ENCODE data around the gene NUP62.
A peak's percentile ranks its signal among the peaks of the same experiment; 100 is the strongest.

The NUP62 gene

DNA sequence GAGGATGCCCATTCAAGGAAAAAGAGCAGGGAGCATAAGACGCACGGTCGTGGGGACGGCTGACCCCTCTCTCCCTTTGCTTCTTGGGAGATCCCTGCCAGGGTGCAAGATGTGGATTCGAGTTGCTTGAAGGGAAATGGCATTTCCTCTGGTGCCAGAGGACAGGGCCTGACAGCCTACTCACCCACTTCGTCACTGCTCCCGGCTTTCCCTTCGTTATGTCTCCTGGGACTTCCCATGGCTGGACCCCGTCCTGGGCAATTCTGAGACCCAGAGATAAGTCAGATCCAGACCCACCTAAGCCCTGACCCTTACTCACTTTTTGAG, 50.6 kb downstream of the NUP62 start:
- H3K4me3 ChIP-seq (ENCODE audit: extremely low read depth, insufficient read depth, low read length, poor library complexity, severe bottlenecking) = peak overlapping the region; percentile 99
- WGBS, 2 experiments (ENCODE audit: insufficient coverage in 2 of 2) = 85 to 90% methylated on average over 4 to 6 of the region's 9 CpGs
- H3K27ac ChIP-seq (ENCODE audit: low read depth, low read length, severe bottlenecking) = peak overlapping the region; percentile 23
- H3K4me1 ChIP-seq (ENCODE audit: control insufficient read depth, insufficient read depth, low read length, poor library complexity, severe bottlenecking) = peaks cover 11% of the 10 kb centered on the region
- peaks cover 6% of the 10 kb centered on the region for H3K9me3 ChIP-seq (ENCODE audit: control insufficient read depth, low read length)
- H3K36me3 ChIP-seq (ENCODE audit: control insufficient read depth, insufficient read depth, low read length) = peaks cover 55% of the 10 kb centered on the region

DNA sequence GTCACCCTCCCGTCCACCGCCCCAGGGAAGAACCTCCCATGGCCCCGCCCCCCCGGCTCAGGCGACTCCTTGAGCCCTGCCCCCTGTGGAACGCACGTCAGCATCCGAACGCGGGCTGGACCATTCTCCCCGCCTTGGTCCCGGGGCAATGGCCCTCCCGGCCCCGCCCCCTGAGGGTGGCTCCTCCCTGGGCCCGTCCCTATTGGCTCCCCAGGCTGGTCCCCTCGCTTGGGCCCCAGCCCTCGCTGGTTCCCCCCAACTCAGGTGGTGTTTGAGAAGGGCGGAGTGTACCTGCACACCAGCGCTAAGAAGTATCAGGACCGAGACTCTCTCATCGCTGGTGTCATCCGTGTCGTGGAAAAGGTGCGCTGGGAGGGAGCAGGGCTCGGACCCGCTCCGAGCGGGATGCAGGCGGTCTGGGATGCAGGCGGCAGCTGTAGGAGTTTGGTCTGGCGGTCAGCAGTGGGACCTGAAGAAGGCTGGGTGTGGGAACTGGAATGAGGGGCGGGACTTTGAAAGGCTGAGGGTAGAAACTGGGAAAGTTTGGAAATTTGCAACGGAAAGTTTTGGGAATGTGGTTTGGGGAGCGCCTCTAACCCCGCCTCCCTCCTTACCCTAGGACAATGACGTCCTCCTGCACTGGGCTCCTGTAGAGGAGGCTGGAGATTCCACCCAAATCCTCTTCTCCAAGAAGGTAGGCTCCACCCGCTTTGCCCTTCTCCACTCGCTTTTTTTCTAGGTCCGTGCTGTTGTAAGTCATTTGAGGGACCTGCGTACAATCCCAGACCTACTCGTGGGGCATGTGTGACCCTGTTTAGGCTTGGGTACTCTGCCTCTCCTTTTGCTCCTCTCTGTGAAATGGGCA, 51.2 kb downstream of the NUP62 start:
- Histone ChIP-seq H3K9me3 (ENCODE audit: control insufficient read depth, low read length) (peaks cover 5% of the 10 kb centered on the region), H3K27ac (ENCODE audit: low read depth, low read length, severe bottlenecking) (peak overlapping the region; percentile 98), H3K4me3 (ENCODE audit: extremely low read depth, insufficient read depth, low read length, poor library complexity, severe bottlenecking) (peak overlapping the region; percentile 99), H3K4me1 (ENCODE audit: control insufficient read depth, insufficient read depth, low read length, poor library complexity, severe bottlenecking) (peaks cover 11% of the 10 kb centered on the region), H3K36me3 (ENCODE audit: control insufficient read depth, insufficient read depth, low read length) (peaks cover 49% of the 10 kb centered on the region)
- WGBS, 2 experiments (ENCODE audit: insufficient coverage in 2 of 2) = 8 to 9% methylated on average over 29 to 31 of the region's 41 CpGs

DNA sequence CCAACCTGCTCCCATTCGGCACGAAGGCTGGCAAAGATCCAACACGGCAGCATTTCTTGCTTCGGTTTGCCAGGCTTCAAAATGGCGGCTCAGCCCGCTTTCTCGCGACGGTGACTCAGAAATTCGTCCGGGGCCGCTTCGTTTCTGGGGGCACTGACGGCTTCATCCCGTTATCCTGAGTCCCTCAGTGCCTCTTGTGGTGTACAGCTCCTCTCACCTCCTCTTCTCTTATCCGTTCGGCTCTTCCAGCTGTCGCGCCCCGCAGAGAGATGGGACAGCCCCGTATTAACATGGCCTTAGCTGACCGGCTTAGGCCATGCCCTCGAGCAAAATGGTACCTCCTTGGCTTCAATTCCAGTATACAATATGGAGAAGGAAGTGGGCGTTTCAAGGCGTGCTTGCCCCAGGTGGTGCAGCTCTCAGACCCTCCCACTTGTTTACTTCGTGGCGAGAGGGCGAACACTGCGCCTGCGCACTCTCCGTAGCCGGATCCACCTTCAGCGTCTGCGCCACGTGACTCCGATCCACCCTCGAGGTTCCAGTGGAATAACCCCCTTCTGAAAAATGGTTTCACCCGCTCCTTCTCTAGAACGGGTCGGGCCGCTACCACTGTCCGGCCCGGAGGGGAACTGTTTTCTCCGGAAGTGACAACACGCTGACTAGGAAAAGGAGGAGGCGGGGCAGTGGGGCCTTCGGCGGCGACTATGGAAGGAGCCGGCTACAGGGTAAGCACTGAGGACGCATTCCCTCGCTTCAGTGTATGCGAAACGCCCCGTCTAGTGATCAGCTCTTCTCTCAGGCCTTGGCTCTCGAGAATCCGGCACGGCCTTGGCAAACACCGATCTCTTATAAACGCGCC, 52.1 kb downstream of the NUP62 start, which contains the start of the genes AKT1S1 and TBC1D17:
AKT1S1 (minus strand) TSS at position 336 of the 859 bp plus-strand sequence. CDS start 4,060 bp downstream, outside the sequence.
TBC1D17 (plus strand) TSS at position 683 of the 859 bp plus-strand sequence; CDS start at position 705, 22 bp downstream.
- H3K9me3 ChIP-seq (ENCODE audit: control insufficient read depth, low read length) = no peaks in the 10 kb centered on the region
- H3K27ac ChIP-seq (ENCODE audit: low read depth, low read length, severe bottlenecking) = peak within 1 kb of the TSS; percentile 98
- peaks cover 47% of the 10 kb centered on the region for H3K36me3 ChIP-seq (ENCODE audit: control insufficient read depth, insufficient read depth, low read length)
- H3K4me1 ChIP-seq (ENCODE audit: control insufficient read depth, insufficient read depth, low read length, poor library complexity, severe bottlenecking) = peaks cover 11% of the 10 kb centered on the region
- 0% methylated on average over 53 of the region's 61 CpGs for WGBS, 2 experiments (ENCODE audit: insufficient coverage in 2 of 2)
- peak within 1 kb of the TSS; percentile 99 for H3K4me3 ChIP-seq (ENCODE audit: extremely low read depth, insufficient read depth, low read length, poor library complexity, severe bottlenecking)

DNA sequence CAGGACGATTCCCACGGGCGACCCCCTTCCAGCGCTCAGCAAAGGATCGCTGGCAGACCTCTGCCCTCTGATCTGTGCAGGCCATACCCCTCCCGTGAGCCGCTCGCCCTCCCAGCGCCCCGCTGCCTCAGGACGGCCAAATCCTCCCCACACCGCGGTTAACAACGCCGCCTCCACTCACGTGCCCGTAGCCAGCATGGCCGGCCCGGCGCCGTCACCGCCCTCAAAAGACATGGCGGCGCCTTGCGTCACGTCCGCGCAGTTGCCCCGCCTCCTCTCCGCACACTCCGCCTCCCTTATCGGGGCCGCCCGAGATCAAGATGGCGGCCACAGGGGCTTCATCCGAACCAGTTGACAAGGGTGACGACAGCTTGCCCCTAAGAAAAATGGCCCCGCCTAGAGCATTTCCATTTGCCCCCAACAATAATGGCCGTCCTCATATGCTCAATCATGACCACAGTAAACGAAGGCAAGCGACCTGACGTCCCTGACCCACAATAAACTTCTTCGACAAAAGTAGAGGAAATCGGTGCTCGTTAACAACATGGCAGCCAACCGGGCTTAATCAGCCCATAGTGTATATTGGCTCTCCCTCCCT, 52.8 kb downstream of the NUP62 start:
- peak overlapping the region; percentile 98 for H3K27ac ChIP-seq (ENCODE audit: low read depth, low read length, severe bottlenecking)

DNA sequence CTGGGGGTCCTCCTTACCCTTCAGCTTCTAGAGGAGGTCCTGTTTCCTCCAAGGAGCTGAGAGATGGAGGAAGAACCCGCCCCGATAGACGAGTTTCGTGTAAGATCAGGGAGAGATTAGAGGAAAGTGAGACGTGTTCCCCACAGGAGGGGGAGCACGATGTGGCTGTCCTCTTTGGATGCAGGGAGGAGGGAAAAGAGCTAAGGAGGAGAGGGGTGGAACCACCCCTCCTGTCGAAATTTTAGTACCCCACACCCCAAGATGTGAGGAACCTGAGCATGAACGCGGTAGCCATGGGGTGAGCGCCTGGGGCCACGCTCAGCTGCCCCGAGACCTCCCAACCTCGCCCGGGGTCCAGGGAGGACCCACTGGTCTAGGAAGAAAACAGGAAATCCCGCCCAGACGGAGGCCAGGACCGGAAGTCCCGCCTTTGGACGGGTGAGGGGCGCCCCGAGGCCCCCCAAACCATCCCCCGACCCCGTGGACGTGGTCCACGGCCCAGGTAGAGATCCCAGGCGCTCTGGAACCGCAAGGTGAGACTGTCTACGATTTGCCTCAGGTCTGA, 53.4 kb downstream of the NUP62 start:
- peak overlapping the region; percentile 98 for H3K27ac ChIP-seq (ENCODE audit: low read depth, low read length, severe bottlenecking)
- peaks cover 11% of the 10 kb centered on the region for H3K4me1 ChIP-seq (ENCODE audit: control insufficient read depth, insufficient read depth, low read length, poor library complexity, severe bottlenecking)
- peak overlapping the region; percentile 99 for H3K4me3 ChIP-seq (ENCODE audit: extremely low read depth, insufficient read depth, low read length, poor library complexity, severe bottlenecking)
- WGBS, 2 experiments (ENCODE audit: insufficient coverage in 2 of 2) = 0 to 1% methylated on average over 22 to 26 of the region's 28 CpGs
- no peaks in the 10 kb centered on the region for H3K9me3 ChIP-seq (ENCODE audit: control insufficient read depth, low read length)
- H3K36me3 ChIP-seq (ENCODE audit: control insufficient read depth, insufficient read depth, low read length) = peaks cover 46% of the 10 kb centered on the region

More for the DNA sequence above, 52.8 kb downstream of the NUP62 start:
- Histone ChIP-seq H3K36me3 (ENCODE audit: control insufficient read depth, insufficient read depth, low read length) (peaks cover 46% of the 10 kb centered on the region), H3K9me3 (ENCODE audit: control insufficient read depth, low read length) (no peaks in the 10 kb centered on the region), H3K4me3 (ENCODE audit: extremely low read depth, insufficient read depth, low read length, poor library complexity, severe bottlenecking) (peak overlapping the region; percentile 99), H3K4me1 (ENCODE audit: control insufficient read depth, insufficient read depth, low read length, poor library complexity, severe bottlenecking) (peaks cover 11% of the 10 kb centered on the region)
- 0% methylated on average over 40 to 41 of the region's 46 CpGs for WGBS, 2 experiments (ENCODE audit: insufficient coverage in 2 of 2)

DNA sequence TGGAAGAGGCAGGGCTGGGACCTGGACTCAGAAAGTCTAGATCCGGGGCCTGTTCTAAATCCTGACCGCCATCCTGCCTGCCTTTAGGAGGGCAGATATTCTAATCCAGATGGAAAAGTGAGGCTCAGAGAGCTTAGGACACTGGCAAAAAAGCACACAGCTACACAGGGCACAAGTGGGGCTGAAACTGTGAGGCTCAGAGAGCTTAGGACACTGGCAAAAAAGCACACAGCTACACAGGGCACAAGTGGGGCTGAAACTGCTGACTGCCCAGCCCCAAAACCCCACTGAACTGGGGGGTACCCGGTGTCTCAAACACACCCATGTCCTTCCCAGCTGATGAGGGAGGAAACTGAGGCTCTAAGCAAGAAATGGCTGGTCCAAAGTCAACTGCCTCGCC, 54.1 kb downstream of the NUP62 start:
- no peak overlapping the region for H3K27ac ChIP-seq (ENCODE audit: low read depth, low read length, severe bottlenecking)
- 88 to 89% methylated on average over 3 to 4 of the region's 4 CpGs for WGBS, 2 experiments (ENCODE audit: insufficient coverage in 2 of 2)
- H3K36me3 ChIP-seq (ENCODE audit: control insufficient read depth, insufficient read depth, low read length) = peaks cover 44% of the 10 kb centered on the region

DNA sequence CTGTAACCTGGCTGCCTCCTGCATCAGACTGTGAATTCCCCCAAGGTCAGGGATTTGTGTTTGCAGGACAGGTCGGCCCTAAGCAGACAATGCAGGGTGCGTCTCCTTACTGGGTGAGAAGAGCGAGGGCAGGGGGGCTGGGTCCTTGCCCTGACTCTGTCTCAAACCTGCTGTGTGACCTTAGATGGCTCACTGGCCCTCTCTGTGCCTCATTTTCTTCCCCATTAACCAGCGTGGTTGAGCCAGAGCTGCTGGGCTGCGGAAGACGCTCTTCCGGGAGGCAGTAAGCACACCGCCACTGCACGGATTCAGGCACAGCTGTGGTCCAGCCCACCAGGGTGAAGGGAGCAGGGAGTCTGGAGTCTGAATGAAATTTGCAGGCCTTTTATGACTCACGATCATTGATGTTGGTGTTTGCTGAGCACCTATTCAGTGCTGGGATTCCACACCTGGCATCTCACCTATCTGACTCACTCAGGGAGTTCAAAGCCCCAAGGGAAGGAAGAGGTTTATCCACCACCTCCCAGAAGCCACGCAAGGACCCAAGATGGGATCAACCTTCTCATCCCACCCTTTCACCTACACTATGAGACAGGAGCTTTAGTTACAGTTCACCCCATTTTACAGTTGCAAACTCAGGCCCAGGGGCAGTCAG, 54.7 kb downstream of the NUP62 start:
- Histone ChIP-seq H3K9me3 (ENCODE audit: control insufficient read depth, low read length) (no peaks in the 10 kb centered on the region), H3K4me1 (ENCODE audit: control insufficient read depth, insufficient read depth, low read length, poor library complexity, severe bottlenecking) (peaks cover 11% of the 10 kb centered on the region), H3K36me3 (ENCODE audit: control insufficient read depth, insufficient read depth, low read length) (peaks cover 39% of the 10 kb centered on the region), H3K4me3 (ENCODE audit: extremely low read depth, insufficient read depth, low read length, poor library complexity, severe bottlenecking) (no peak overlapping the region), H3K27ac (ENCODE audit: low read depth, low read length, severe bottlenecking) (no peak overlapping the region)
- WGBS, 2 experiments (ENCODE audit: insufficient coverage in 2 of 2) = 93 to 96% methylated on average over 8 to 10 of the region's 11 CpGs

More for the DNA sequence above, 54.1 kb downstream of the NUP62 start:
- peaks cover 11% of the 10 kb centered on the region for H3K4me1 ChIP-seq (ENCODE audit: control insufficient read depth, insufficient read depth, low read length, poor library complexity, severe bottlenecking)
- peak overlapping the region; percentile 99 for H3K4me3 ChIP-seq (ENCODE audit: extremely low read depth, insufficient read depth, low read length, poor library complexity, severe bottlenecking)
- H3K9me3 ChIP-seq (ENCODE audit: control insufficient read depth, low read length) = no peaks in the 10 kb centered on the region

DNA sequence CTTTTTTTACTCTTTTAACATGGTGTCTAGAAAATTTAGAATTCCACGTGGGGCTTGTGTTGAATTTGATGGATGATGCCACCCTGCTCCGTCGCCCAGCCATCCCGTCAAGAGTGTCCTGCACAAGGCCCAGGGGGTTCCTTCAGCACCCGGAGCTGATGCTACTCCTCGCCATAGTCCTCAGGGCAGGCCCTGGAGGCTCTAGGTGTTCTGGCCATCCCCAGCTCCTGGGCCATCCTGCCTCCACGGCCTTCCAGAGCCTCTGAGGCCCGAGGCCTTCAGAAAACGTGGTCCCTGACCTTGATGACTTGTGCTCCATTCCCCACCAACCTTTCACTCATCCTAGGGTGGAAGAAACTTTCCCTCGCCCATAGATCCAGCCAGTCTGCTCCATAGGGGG, 55.5 kb downstream of the NUP62 start:
- Histone ChIP-seq H3K36me3 (ENCODE audit: control insufficient read depth, insufficient read depth, low read length) (peaks cover 31% of the 10 kb centered on the region), H3K9me3 (ENCODE audit: control insufficient read depth, low read length) (no peaks in the 10 kb centered on the region), H3K4me1 (ENCODE audit: control insufficient read depth, insufficient read depth, low read length, poor library complexity, severe bottlenecking) (peaks cover 8% of the 10 kb centered on the region), H3K27ac (ENCODE audit: low read depth, low read length, severe bottlenecking) (no peak overlapping the region), H3K4me3 (ENCODE audit: extremely low read depth, insufficient read depth, low read length, poor library complexity, severe bottlenecking) (no peak overlapping the region)
- 98% methylated on average over 9 to 10 of the region's 10 CpGs for WGBS, 2 experiments (ENCODE audit: insufficient coverage in 2 of 2)

DNA sequence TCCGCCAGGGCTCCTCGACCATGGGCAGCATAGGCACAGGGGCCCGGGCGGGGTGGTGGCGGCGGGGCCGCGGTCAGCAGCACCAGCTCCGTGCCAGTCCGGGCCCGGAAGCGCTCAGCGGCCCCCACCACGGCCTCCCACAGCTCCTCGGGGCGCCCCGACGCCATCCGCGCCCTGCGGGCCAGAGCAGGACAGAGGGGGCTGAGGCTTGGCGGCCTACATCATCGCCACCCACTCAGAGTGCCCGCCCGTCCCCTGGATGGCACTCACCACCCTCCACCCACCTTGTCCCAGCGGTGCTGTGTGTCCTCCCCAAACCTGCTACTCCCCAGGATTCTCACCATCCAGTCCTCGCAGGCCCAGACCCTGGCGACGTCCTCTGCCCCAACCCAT, 56.2 kb downstream of the NUP62 start:
- peaks cover 5% of the 10 kb centered on the region for H3K9me3 ChIP-seq (ENCODE audit: control insufficient read depth, low read length)
- H3K27ac ChIP-seq (ENCODE audit: low read depth, low read length, severe bottlenecking) = no peak overlapping the region
- H3K36me3 ChIP-seq (ENCODE audit: control insufficient read depth, insufficient read depth, low read length) = peaks cover 35% of the 10 kb centered on the region
- WGBS, 2 experiments (ENCODE audit: insufficient coverage in 2 of 2) = 97 to 98% methylated on average over 23 to 27 of the region's 29 CpGs
- H3K4me1 ChIP-seq (ENCODE audit: control insufficient read depth, insufficient read depth, low read length, poor library complexity, severe bottlenecking) = peaks cover 3% of the 10 kb centered on the region
- H3K4me3 ChIP-seq (ENCODE audit: extremely low read depth, insufficient read depth, low read length, poor library complexity, severe bottlenecking) = no peak overlapping the region
